Hippocampal formation (tissue), 2 donors: Measurements from ENCODE around the gene YWHAH.
"Not testable (repeated sequence)": the region's sequence is repeated elsewhere in the genome, so short reads cannot be mapped to it uniquely, and the experiment has no call there.

Source experiments
- DNase-seq, 2 donors: peaks; one replicate each; lab custom pipeline; 2025; lab: John Stamatoyannopoulos, UW

The YWHAH gene

DNA sequence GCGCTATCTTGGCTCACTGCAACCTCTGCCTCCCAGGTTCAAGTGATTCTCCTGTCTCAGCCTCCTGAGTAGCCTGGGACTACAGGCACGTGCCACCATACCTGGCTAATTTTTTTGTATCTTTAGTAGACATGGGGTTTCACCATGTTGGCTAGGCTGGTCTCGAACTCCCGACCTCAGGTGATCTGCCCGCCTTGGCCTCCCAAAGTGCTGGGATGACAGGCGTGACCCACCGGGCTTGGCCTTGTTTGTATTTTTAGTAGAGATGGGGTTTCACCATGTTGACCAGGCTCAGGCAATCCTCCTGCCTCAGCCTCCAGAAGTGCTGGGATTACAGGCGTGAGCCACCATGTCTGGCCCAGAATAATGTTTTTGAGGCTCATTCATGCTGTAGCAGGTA lies 37.6 kb downstream of the YWHAH start:
- not testable (repeated sequence) for DNase-seq

DNA sequence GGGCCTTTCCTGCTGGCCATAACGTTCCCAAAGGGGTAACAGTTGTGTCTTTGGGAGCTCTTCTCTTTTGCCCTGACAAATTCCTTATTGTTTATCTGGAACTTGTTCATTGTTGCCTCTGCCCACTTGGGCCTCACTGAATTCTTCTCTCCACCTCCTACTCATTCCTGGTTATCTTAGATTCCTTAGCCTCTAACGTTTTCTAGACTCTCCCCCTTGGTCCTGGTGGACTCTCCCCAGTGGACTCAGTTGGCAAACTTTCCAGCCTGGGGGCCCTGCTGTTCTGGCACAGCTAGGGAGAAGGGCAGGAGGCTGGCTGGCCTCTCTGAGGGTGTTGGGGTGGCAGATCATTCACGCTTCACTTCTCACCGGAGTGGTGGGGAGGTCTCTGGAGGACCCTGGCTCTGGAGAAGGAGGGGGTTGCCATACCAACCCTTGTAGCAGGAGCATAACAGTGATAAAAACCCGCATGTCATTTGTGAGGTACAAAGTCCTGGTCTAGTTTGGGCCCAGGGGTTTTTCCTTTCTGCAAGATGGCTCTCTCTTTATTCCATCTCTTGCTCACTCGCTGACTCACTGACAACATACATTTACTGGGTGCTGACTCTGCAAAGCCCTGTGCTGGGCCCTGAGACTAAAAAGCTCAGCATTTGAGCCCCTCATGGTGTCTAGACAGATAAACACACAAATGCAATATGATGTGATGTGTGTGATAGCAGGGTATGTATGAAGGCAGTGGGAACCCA lies 39.7 kb downstream of the YWHAH start:
- no peak for DNase-seq

DNA sequence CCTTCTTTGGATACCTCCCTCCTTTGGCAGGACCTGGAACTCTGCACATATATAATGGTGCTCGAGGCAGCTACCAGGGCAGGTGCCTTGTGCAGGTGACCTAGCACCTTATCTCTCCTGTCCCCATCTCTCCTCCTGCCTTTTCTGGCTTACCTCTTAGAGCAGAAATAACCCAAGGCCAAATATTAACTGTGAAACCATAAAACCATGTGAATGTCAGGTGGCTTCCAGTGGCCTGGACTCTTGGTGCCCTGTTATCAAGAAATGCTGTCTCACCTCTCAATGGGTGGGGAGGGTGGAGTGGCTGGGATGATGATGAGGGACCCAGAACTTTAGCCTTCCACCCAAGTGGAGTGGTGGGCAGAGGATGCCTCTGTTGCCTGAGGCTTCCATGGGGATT lies 42.9 kb downstream of the YWHAH start:
- DNase-seq = no peak

DNA sequence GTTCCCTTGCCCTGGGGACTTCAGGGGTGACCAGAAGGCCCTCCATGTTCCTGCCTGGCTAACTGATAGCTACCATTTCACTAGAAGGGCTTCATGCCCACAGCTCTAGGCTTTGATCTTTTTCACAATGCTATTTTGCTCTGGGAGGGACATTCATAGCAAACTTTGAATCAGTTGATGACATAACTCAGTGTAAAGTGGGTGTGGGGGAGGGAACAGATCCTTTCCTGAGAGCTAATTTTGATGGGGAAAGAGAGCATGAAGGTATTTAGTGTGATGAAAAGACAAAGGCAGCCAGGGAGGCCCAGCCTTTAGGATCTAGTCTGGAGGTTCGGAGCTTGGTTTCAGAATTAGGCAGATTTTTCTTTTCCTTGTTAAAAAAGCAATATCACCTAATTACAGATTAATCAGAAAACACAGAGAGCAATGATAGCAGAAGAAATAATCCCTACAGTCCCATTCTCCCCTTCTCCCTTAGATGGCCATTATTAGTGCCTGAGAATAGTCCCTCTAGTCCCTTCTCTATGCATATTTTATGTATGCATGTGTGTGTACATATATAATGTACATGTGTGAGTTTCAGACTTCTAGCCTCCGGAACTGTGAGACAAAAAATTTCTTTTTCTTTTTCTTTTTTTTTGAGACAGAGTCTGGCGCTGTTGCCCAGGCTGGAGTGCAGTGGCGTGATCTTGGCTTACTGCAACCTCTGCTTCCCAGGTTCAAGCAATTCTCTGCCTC lies 46.9 kb downstream of the YWHAH start:
- no peak for DNase-seq

DNA sequence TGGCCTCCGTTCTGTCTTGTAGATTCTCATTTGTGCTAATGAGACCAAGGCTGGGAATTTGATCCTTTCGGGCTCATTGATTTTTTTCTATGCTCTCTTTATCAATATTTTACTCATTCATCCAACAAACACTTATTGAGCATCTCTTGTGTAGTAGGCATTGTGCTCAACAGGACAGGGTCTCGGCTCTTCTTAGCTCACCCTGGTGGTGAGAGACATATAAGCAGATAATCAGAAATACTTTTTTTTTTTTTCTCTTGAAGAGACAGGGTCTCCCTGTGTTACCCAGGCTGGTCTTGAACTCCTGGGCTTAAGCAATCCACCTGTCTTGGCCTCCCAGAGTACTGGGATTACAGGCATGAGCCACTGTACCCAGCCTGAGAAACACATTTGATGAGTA lies 50.7 kb downstream of the YWHAH start:
- DNase-seq = no peak

DNA sequence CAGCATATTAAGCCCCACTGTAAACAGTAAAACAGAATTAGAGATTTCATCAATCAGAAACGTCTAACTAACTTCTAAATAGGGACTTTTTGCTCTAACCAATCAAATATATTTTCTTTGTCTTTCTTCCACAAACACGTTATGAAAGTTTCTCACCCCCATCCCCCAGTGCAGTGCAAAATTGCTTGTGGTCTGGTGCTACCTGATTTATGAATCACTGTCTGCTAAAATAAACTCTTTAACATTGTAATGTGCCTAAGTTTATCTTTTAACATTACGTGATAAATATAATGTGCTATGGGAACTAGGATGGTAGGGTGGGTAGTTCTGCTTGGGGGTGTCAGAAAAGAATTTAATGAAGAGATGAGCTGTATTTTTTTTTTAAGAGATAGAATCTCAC lies 51.5 kb downstream of the YWHAH start:
- DNase-seq = no peak

DNA sequence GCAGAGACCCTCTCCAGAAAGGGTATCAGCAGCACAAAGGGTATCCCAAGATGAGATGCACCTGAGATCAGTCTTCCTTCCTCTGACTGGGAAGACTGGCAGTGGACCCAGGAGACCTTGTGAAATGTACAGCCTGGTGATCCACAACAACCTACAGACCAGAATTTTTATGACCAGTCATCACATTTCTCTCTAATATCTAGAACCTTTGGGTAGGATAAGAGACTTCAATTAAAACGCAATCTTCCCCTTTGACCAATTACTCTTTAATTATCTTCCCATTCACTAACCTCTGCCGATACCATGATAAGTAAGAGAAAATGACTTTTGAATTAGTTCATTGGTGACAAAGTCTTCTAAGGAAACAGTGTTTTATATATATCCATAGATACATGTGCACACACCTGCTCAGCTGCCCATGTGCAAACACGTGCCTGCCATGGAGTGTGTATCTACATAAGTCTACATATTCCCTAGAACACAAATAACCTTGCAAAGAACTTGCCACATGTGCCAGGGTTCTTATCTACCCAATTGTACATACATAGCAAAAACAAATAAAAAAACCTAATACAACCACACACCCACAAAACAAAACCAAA lies 54.5 kb downstream of the YWHAH start:
- no peak for DNase-seq

DNA sequence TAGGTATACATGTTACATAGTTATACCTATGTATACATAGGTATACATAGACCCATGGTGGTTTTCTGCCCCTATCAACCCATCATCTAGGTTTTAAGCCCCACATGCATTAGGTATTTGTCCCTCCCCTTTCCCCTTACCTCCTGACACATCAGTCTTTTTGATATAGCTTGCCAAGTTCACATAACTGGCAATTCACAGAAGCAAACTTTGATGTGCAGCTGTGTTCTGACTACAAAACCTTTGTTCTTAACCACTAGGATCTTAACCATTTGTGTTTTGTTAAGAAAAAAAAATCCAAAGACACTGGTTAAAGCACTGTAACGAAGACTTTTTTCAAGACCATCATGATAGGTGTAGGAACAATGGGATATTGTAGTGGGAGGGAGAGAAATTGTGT lies 55.8 kb downstream of the YWHAH start:
- DNase-seq = no peak

DNA sequence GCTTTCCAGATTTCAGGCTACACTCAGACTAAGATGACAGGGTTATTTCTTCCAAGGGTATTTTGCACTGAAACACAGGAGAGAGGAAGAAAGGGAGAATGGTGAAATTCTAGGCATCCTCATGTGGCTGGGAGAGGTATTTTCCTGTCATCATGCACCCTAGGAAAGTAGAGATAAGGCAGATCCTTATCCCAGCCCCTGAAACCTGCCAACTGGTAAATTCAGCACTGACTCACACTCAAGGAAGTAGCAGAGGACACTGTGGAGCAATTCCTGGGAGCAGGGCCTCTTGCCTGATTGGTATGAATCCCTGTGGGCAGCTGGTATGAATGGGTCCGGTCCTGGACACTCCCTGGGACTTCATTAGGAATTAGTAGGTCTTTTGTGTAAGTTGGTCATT lies 61.1 kb downstream of the YWHAH start:
- DNase-seq = no peak
